Activated B cell treated with CpG ODN at 0.5 μM for 24 hours (primary cell): ENCODE results near the gene CST1. TPM values are rescaled to one million over a fixed set of nuclear protein-coding genes. Genes with fewer than 3 reads are reported as not detected.
"Not testable (repeated sequence)": the region's sequence is repeated elsewhere in the genome, so short reads cannot be mapped to it uniquely, and the experiment has no call there.

Experiments used
- ATAC-seq: fragments of 200-7000 bp; cut with Tn5 transposase; one replicate; pipeline ENCODE4 v1.10.0; 2021; ENCODE audit warnings: low read depth, mild to moderate bottlenecking, moderate library complexity
- CTCF ChIA-PET: fragments of 350-600 bp; sonication (Branson Sonifier 250); formaldehyde crosslinking; loops from one replicate; lab custom pipeline; 2021; ENCODE audit warnings: antibody characterized with exemption; lab: Charles Lee
- POLR2A ChIA-PET: fragments of 350-600 bp; sonication (Branson Sonifier 250); formaldehyde crosslinking; loops from one replicate; lab custom pipeline; 2021; ENCODE audit warnings: antibody characterized with exemption; lab: Charles Lee
- DNase-seq: peaks from one replicate; pipeline ENCODE4 v3.0.0; 2022
- H3K27ac Mint-ChIP-seq: one replicate; pipeline ENCODE4 v1.8.0; 2020; ENCODE audit warnings: mixed read lengths
- H3K27me3 Mint-ChIP-seq: one replicate; pipeline ENCODE4 v1.8.0; 2021; ENCODE audit warnings: mixed read lengths
- H3K36me3 Mint-ChIP-seq: one replicate; pipeline ENCODE4 v1.8.0; 2021; ENCODE audit warnings: low read depth, mixed read lengths
- H3K4me1 Mint-ChIP-seq: one replicate; pipeline ENCODE4 v1.8.0; 2021; ENCODE audit warnings: mixed read lengths
- H3K4me3 Mint-ChIP-seq: one replicate; pipeline ENCODE4 v1.8.0; 2020; ENCODE audit warnings: mild to moderate bottlenecking, mixed read lengths
- H3K9me3 Mint-ChIP-seq: one replicate; pipeline ENCODE4 v1.8.0; 2020; ENCODE audit warnings: mixed read lengths
- intact Hi-C: fragments of 100-400 bp; cut with micrococcal nuclease; formaldehyde crosslinking; loops from one replicate; pipeline ENCODE4 v1.15.1; 2024
- total RNA-seq: library from RNA; stranded (reverse); gene quantifications from 2 replicates; pipeline ENCODE4 v1.2.3, GENCODE V29; 2022
- TF ChIP-seq, protein P1 (sequence below): fragments of 200-600 bp; IDR thresholded peaks from one replicate; pipeline ENCODE4 v1.8.0; 2022; ENCODE audit warnings: antibody characterized with exemption, mild to moderate bottlenecking

The CST1 gene
- total RNA-seq, 1 donor from 2014 or later = not detected

DNA sequence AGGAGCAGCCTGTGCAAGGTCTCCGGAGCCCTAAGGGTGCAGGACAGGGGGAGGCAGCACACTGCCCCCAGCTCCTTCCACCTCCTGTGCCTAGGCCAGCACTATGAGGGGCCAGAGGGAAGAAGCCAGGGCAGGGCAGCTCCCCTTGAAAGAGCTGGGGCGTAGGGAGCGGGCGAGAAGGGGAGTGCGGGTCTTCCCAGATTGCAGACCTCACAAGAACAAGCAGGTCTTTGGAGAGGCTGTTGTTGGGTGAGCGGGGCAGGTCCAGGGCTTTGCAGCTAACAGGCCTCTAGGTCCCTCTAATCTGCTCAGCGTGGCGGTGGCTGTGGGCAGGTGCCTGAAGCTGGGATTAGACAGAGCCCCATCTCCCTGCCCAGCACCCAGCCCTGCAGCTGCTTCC, 22.4 kb upstream of the CST1 start:
- POLR2A ChIA-PET = no interaction called here
- Mint-ChIP-seq H3K9me3 (no peaks in the 10 kb centered on the region), H3K4me1 (no peaks in the 10 kb centered on the region), H3K36me3 (no peaks in the 10 kb centered on the region), H3K27ac (no peak overlapping the region), H3K4me3 (no peak overlapping the region), H3K27me3 (peaks cover 7% of the 10 kb centered on the region)
- DNase-seq (no peak), ATAC-seq (no peak)
- TF ChIP-seq, protein P1, sequence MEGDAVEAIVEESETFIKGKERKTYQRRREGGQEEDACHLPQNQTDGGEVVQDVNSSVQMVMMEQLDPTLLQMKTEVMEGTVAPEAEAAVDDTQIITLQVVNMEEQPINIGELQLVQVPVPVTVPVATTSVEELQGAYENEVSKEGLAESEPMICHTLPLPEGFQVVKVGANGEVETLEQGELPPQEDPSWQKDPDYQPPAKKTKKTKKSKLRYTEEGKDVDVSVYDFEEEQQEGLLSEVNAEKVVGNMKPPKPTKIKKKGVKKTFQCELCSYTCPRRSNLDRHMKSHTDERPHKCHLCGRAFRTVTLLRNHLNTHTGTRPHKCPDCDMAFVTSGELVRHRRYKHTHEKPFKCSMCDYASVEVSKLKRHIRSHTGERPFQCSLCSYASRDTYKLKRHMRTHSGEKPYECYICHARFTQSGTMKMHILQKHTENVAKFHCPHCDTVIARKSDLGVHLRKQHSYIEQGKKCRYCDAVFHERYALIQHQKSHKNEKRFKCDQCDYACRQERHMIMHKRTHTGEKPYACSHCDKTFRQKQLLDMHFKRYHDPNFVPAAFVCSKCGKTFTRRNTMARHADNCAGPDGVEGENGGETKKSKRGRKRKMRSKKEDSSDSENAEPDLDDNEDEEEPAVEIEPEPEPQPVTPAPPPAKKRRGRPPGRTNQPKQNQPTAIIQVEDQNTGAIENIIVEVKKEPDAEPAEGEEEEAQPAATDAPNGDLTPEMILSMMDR = no peak
- intact Hi-C loops = no loop called here
- CTCF ChIA-PET = no interaction called here

DNA sequence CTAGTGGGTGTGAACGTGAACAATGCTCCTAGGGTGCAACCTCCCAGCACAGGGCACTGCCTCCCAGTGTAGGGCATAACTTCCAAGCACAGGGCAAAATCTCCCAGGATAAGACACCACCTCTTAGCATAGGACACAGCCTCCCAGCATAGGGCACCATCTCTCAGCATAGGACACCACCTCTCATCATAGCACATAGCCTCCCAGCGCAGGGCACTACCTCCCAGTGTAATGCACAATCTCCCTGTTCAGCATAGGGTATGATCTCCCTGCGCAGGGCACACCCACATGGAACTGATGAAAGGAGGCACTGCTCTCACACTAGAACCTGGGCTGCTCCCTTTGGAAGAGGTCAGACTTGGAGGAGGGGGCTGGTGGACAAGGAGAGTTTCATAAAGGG, 21.3 kb upstream of the CST1 start:
- Mint-ChIP-seq H3K27ac (no peak overlapping the region), H3K9me3 (no peaks in the 10 kb centered on the region), H3K4me1 (no peaks in the 10 kb centered on the region), H3K36me3 (no peaks in the 10 kb centered on the region), H3K27me3 (peaks cover 3% of the 10 kb centered on the region), H3K4me3 (no peak overlapping the region)
- ChIA-PET CTCF (no interaction called here), POLR2A (no interaction called here)
- no peak for ATAC-seq
- TF ChIP-seq, protein P1 = no peak
- intact Hi-C loops = no loop called here
- DNase-seq = no peak

DNA sequence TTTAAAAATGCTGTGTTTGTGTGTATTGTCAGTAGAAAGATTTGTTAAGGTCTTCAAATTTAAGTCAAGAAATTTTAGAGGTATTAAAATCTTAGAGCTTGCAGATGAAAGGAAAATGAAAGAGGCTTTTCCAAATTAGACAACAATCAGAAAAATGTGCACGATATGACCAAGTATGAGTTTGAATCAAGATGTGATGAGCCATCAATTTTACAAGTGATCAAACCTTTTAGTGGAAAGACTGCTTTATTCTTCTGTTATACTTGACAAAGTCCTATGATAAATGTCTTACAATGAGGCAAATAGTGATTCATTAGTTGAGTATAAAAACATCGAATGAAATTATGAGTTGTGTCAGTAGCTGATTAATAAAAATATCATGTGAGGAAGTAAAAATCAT, 19.6 kb upstream of the CST1 start:
- intact Hi-C loops = no loop called here
- Mint-ChIP-seq H3K27me3 (peaks cover 3% of the 10 kb centered on the region), H3K36me3 (no peaks in the 10 kb centered on the region), H3K4me3 (no peak overlapping the region), H3K9me3 (no peaks in the 10 kb centered on the region), H3K27ac (no peak overlapping the region), H3K4me1 (no peaks in the 10 kb centered on the region)
- ChIA-PET POLR2A (no interaction called here), CTCF (no interaction called here)
- TF ChIP-seq, protein P1 = no peak
- DNase-seq = no peak
- no peak for ATAC-seq

DNA sequence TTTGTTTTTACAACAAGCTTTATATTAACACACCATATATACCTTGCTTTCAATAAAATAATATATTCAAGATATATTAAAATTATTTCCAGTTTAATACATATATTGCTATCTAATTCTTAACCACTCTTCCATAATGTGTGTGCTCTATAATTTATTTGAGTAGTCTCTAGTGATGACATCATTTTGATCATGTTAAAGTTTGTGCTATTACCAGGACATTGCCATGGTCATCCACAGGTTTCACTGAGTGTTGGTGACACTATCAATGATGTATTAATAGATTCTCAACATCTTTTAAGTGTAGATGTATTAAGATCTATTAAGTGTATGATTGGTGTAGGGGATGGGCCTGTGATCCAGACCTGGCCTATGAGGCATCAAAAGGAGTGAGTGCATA, 17.8 kb upstream of the CST1 start:
- H3K4me3 Mint-ChIP-seq, H3K27me3 Mint-ChIP-seq, intact Hi-C loops, H3K9me3 Mint-ChIP-seq, ATAC-seq, DNase-seq, CTCF ChIA-PET, H3K27ac Mint-ChIP-seq, H3K36me3 Mint-ChIP-seq, POLR2A ChIA-PET, H3K4me1 Mint-ChIP-seq: not testable (repeated sequence)

DNA sequence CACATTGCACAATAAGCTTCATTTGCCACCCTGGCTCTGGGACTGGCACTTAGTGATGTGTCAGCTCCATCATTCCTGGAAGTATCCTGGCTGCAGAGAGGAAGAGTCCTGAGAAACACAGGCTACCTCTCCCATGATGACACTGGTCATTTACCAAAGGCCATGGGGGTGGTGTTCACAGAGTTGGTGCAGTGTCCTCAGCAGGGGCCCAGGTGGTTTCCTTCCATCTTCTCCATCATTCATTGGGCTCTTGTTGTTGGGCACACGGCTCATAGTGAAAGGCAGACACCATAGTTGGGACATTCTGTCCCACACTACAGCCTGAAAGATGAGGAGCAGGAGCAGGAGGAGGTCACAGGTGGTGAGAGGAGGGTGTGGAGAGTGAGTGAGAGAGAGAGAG, 15.8 kb upstream of the CST1 start:
- TF ChIP-seq, protein P1 = no peak
- ChIA-PET CTCF (no interaction called here), POLR2A (no interaction called here)
- Mint-ChIP-seq H3K27me3 (no peaks in the 10 kb centered on the region), H3K9me3 (no peaks in the 10 kb centered on the region), H3K4me3 (no peak overlapping the region), H3K27ac (no peak overlapping the region), H3K4me1 (no peaks in the 10 kb centered on the region), H3K36me3 (no peaks in the 10 kb centered on the region)
- intact Hi-C loops = no loop called here
- no peak for ATAC-seq
- DNase-seq = no peak

DNA sequence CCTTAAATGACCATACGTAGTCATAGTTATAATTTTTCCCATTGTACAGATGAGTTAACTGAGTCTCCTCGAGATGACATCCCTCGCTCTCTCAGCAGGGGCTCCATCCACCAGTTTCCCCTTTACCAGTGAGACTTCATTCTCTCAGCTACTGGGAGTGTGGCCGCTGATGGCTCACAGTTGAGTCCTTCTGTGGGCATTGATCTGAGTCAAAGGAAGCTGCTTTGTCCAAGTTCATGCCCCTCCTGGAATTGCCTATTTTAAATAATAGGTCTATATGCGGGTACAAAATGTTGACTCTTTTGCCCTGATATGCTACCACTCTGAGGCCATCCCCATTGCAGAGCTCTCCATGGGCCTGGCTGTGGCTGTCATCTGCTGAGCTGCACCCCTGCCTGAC, 14.8 kb upstream of the CST1 start:
- Mint-ChIP-seq H3K4me3 (no peak overlapping the region), H3K36me3 (no peaks in the 10 kb centered on the region), H3K27me3 (no peaks in the 10 kb centered on the region), H3K27ac (no peak overlapping the region), H3K4me1 (no peaks in the 10 kb centered on the region), H3K9me3 (no peaks in the 10 kb centered on the region)
- DNase-seq (no peak), ATAC-seq (no peak)
- intact Hi-C loops = no loop called here
- POLR2A ChIA-PET = no interaction called here
- TF ChIP-seq, protein P1 = no peak
- CTCF ChIA-PET = no interaction called here

DNA sequence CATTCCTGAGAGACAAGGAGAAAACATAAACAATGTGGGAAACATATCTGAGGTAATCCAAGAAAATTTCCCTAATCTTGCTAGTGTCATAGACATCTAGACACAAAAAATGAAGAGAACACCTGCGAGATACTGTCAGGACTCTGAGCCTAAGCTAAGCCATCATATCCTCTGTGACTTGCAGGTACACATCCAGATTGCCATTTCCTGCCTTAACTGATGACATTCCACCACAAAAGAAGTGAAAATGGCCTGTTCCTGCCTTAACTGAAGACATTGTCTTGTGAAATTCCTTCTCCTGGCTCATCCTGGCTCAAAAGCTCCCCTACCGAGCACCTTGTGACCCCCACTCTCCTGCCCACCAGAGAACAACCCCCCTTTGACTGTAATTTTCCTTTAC, 13.9 kb upstream of the CST1 start:
- POLR2A ChIA-PET, H3K9me3 Mint-ChIP-seq: not testable (repeated sequence)

More for the DNA sequence above, 13.9 kb upstream of the CST1 start:
- H3K36me3 Mint-ChIP-seq, ATAC-seq, intact Hi-C loops, H3K4me1 Mint-ChIP-seq, DNase-seq, H3K27me3 Mint-ChIP-seq, H3K27ac Mint-ChIP-seq, CTCF ChIA-PET, H3K4me3 Mint-ChIP-seq: not testable (repeated sequence)
